GM12891 (cell line): ENCODE measurements around the gene MMP14.

Experiments
- PAX5 ChIP-seq: IDR thresholded peaks from 2 replicates; pipeline ENCODE4 v1.6.1; 2011; ENCODE audit warnings: low read length, moderate library complexity, mild to moderate bottlenecking; ENCODE audit not compliant: insufficient read depth, severe bottlenecking
- POLR2A ChIP-seq: IDR thresholded peaks from 2 replicates; pipeline ENCODE4 v1.6.1; 2011; ENCODE audit warnings: low read depth, low read length, control low read depth
- POLR2AphosphoS5 ChIP-seq: IDR thresholded peaks from 2 replicates; pipeline ENCODE4 v1.6.1; 2011; ENCODE audit warnings: low read depth, low read length, control low read depth
- TAF1 ChIP-seq: IDR thresholded peaks from 2 replicates; pipeline ENCODE4 v1.6.1; 2011; ENCODE audit warnings: low read depth, low read length, control low read depth

- TF ChIP-seq POLR2AphosphoS5 = no peak
- no peak for TF ChIP-seq TAF1
- TF ChIP-seq PAX5 = no peak
- TF ChIP-seq POLR2A = no peak
Measured at GRCh38 chr14:22794551-22794951, 41.8 kb upstream of the MMP14 start.
